GM12874 (cell line): Measurements from ENCODE around the gene WNT9B.

Source experiments
- CTCF ChIP-seq: IDR thresholded peaks from 2 replicates; pipeline ENCODE4 v1.5.1; 2011; ENCODE audit warnings: low read depth, mild to moderate bottlenecking, control low read depth, low read length, moderate library complexity; ENCODE audit not compliant: insufficient read depth

The WNT9B gene

GRCh38 chr17:46872421-46872820, 21.0 kb downstream of the WNT9B start:
- TF ChIP-seq CTCF, result no peak

GRCh38 chr17:46873941-46874645, 22.7 kb downstream of the WNT9B start:
- no peak for TF ChIP-seq CTCF

GRCh38 chr17:46874906-46875305, 23.5 kb downstream of the WNT9B start:
- no peak for TF ChIP-seq CTCF

GRCh38 chr17:46875849-46876352, 24.5 kb downstream of the WNT9B start:
- no peak for TF ChIP-seq CTCF

GRCh38 chr17:46876353-46876887, 25.0 kb downstream of the WNT9B start:
- peak; percentile 58 for TF ChIP-seq CTCF

DNA sequence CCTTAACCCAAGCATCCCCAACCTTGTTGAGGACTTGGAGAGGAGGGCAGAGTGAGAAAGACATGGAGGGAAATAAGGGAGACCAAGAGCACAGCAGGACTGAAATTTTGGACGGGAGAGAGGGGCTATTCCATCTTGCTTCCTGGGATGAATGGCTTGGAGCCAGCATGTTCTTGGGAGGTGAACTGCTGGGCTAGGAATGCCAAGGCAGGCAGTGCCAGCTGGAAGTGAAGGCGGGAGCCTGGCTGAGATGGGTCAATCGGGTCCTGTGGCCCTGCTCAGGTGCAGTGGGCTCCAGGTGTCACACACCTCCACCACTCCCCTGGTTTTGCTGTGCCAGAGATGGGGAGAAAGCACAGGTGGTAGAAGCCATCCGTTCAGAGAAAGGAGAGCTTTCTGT, 25.5 kb downstream of the WNT9B start:
- no peak for TF ChIP-seq CTCF

DNA sequence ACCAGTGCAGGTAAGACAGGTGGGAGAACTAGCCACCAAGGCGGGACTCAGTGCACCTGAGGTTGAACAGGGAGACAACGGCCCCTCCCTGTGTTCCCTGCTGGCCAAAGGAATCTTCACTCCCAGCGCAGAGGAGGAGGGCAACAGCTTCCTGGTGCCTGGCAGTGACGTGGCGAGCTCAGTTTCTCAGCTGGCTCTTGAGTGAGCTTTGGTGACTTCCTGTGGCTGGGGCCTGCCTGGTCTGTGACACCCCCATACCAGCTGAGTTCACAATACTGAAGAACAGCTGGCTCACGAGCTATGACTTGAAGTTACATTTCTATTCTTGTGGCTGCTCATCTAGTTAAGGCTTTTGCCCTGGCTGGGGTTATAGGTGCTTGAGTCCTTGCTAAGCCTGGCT, 26.1 kb downstream of the WNT9B start:
- TF ChIP-seq CTCF, result no peak
